ENCODE results near the gene FMN1. TPM values are rescaled to one million over a fixed set of nuclear protein-coding genes. Genes with fewer than 3 reads are reported as not detected.
A peak's percentile ranks its signal among the peaks of the same experiment; 100 is the strongest.

FMN1 gene
- total and polyA plus RNA-seq, 3 donors from 2014 or later: 17.7 to 53.7 (median 47.4) TPM

DNA sequence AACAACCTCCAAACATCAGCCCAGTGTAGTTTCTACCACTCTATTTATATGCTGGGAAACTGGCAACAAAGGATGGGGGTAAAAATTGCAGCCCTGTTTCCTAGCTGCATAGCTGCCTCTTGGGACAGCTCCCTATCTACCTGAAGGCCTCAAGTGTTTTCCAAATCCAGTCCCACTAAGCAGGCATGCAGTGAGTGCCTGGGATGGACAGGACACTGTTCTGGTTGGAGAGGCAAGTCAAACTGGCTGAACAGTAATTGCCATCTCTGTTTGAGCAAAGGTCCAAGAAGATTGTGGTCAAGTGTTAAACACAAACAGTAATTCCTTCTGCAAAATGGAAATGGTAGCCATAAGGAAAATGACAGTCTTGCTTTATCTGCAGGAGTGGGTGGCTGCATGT lies 125.4 kb downstream of the FMN1 start:
- no peak overlapping the region for H3K27ac ChIP-seq
- H3K36me3 ChIP-seq (ENCODE audit: low read depth, missing control alignments): no peaks in the 10 kb centered on the region
- intact Hi-C loops (cut with DNase I; ENCODE audit: low total_unique reads): no loop called here
- TF ChIP-seq, protein P1, sequence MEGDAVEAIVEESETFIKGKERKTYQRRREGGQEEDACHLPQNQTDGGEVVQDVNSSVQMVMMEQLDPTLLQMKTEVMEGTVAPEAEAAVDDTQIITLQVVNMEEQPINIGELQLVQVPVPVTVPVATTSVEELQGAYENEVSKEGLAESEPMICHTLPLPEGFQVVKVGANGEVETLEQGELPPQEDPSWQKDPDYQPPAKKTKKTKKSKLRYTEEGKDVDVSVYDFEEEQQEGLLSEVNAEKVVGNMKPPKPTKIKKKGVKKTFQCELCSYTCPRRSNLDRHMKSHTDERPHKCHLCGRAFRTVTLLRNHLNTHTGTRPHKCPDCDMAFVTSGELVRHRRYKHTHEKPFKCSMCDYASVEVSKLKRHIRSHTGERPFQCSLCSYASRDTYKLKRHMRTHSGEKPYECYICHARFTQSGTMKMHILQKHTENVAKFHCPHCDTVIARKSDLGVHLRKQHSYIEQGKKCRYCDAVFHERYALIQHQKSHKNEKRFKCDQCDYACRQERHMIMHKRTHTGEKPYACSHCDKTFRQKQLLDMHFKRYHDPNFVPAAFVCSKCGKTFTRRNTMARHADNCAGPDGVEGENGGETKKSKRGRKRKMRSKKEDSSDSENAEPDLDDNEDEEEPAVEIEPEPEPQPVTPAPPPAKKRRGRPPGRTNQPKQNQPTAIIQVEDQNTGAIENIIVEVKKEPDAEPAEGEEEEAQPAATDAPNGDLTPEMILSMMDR (IDR thresholded peaks at IDR 0.05): no peak
- no peak for TF ChIP-seq POLR2A (IDR thresholded peaks at IDR 0.05)
- H3K4me1 ChIP-seq: no peaks in the 10 kb centered on the region
- H3K27me3 ChIP-seq: no peaks in the 10 kb centered on the region
- H3K9me3 ChIP-seq: no peaks in the 10 kb centered on the region
- DNase-seq: no peak
- no peak overlapping the region for H3K4me3 ChIP-seq

GRCh38 chr15:33068511-33068990 lies 126.0 kb downstream of the FMN1 start:
- no peaks in the 10 kb centered on the region for H3K27me3 ChIP-seq
- 57 to 58% methylated on average over 7 to 8 of the region's 8 CpGs for WGBS, 2 donors
- no peaks in the 10 kb centered on the region for H3K36me3 ChIP-seq (ENCODE audit: low read depth, missing control alignments)
- intact Hi-C loops (cut with DNase I; ENCODE audit: low total_unique reads): no loop called here
- H3K4me1 ChIP-seq: no peaks in the 10 kb centered on the region
- no peaks in the 10 kb centered on the region for H3K9me3 ChIP-seq
- H3K27ac ChIP-seq: no peak overlapping the region
- DNase-seq: no peak
- H3K4me3 ChIP-seq: no peak overlapping the region
- TF ChIP-seq, protein P1 (IDR thresholded peaks at IDR 0.05): no peak
- TF ChIP-seq POLR2A (IDR thresholded peaks at IDR 0.05): no peak

GRCh38 chr15:33068007-33068481 lies 126.5 kb downstream of the FMN1 start:
- WGBS, 2 donors: 55 to 66% methylated on average over 11 to 14 of the region's 14 CpGs
- no peaks in the 10 kb centered on the region for H3K27me3 ChIP-seq
- no peaks in the 10 kb centered on the region for H3K9me3 ChIP-seq
- no peaks in the 10 kb centered on the region for H3K4me1 ChIP-seq
- no peaks in the 10 kb centered on the region for H3K36me3 ChIP-seq (ENCODE audit: low read depth, missing control alignments)
- no peak overlapping the region for H3K27ac ChIP-seq
- TF ChIP-seq POLR2A (IDR thresholded peaks at IDR 0.05): no peak
- TF ChIP-seq, protein P1 (IDR thresholded peaks at IDR 0.05): no peak
- DNase-seq: peak; percentile 57
- H3K4me3 ChIP-seq: no peak overlapping the region
- intact Hi-C loops (cut with DNase I; ENCODE audit: low total_unique reads): no loop called here

- intact Hi-C loops (cut with DNase I; ENCODE audit: low total_unique reads): no loop called here
- Histone ChIP-seq H3K27me3 (no peaks in the 10 kb centered on the region), H3K4me1 (no peaks in the 10 kb centered on the region), H3K9me3 (no peaks in the 10 kb centered on the region), H3K36me3 (ENCODE audit: low read depth, missing control alignments) (no peaks in the 10 kb centered on the region), H3K27ac (no peak overlapping the region), H3K4me3 (no peak overlapping the region)
- 63 to 66% methylated on average over 9 of the region's 9 CpGs for WGBS, 2 donors
- no peak for DNase-seq
- TF ChIP-seq, protein P1 (IDR thresholded peaks at IDR 0.05): no peak
Observed at GRCh38 chr15:33067456-33067855, 127.1 kb downstream of the FMN1 start.

GRCh38 chr15:33066584-33066983 lies 127.9 kb downstream of the FMN1 start:
- H3K36me3 ChIP-seq (ENCODE audit: low read depth, missing control alignments): no peaks in the 10 kb centered on the region
- intact Hi-C loops (cut with DNase I; ENCODE audit: low total_unique reads): no loop called here
- TF ChIP-seq, protein P1 (IDR thresholded peaks at IDR 0.05): no peak
- no peak for TF ChIP-seq POLR2A (IDR thresholded peaks at IDR 0.05)
- no peaks in the 10 kb centered on the region for H3K4me1 ChIP-seq
- no peaks in the 10 kb centered on the region for H3K9me3 ChIP-seq
- no peak overlapping the region for H3K27ac ChIP-seq
- no peaks in the 10 kb centered on the region for H3K27me3 ChIP-seq
- no peak overlapping the region for H3K4me3 ChIP-seq
- DNase-seq: no peak
- WGBS, 2 donors: 75 to 86% methylated on average over 8 of the region's 8 CpGs

All from testis (tissue), 3 donors.